ENCODE data around the gene FIGLA.

FIGLA gene

DNA sequence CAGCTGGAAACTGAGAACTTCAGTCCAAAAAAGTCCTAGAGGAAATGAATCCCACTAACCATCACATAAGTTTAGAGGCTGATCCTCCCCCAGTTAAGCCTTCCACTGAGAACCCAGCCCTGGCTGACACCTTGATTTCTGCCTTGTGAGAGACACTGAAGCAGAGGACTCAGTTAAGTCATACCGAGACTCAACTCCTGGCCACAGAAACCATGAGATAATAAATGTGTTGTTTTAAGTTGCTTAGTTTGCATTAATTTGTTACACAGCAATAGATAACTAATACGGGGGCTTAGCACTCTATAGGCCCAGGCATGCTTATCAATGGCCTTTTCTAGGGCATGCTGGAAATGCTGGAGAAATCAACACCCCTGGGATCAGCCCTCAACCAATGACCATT lies 19.0 kb downstream of the FIGLA start:
- DNase-seq: no peak

- no peak for DNase-seq
Measured at GRCh38 chr2:70769450-70769849, 21.0 kb downstream of the FIGLA start.

- DNase-seq: no peak
Measured at GRCh38 chr2:70768590-70769085, 21.8 kb downstream of the FIGLA start.

- peak; percentile 83 to 88 (median 84) for DNase-seq
Measured at GRCh38 chr2:70767699-70768589, 22.5 kb downstream of the FIGLA start, which contains the start of gene ADD2. Gene ADD2, minus strand, starts transcription at chr2:70768200. Its CDS starts 61,792 bp downstream, at chr2:70706408.

GRCh38 chr2:70767079-70767698 lies 23.3 kb downstream of the FIGLA start:
- no peak for DNase-seq

DNA sequence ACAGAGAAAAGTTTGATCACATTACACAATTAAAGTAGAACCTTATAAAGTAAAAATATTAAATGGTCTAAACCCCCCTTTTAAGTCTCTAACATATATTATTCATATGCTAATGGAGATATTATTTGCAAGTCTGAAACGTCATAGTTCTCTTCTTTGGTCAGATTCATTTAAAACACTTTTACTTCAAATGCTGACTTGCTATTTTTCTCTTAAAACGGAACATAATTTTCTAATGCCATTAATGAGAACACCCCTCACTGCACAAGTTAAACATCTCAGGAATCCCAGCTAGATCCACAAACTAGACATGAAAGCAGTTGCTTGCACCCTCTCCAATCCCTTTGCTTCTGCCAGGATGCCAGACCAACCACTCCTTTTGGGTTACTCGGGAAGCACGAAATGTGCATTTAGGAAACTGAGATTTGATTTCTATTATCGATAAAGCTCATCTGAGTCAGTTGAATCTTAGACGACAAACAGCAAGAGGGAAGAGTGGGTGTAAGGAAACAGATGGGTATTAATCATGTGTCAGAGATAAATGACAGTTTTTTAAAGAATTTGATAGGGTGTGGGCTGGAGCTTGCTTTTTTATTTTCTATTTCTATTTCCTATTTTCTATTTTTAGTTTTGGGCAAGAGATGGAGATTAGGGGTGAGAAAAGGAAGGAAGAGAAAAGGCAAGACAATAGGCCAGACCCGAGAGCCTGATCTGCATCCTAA lies 23.9 kb downstream of the FIGLA start:
- peak; percentile 9 to 32 (median 23) for DNase-seq

- no peak for DNase-seq
Measured at GRCh38 chr2:70765507-70765906, 24.9 kb downstream of the FIGLA start.

DNA sequence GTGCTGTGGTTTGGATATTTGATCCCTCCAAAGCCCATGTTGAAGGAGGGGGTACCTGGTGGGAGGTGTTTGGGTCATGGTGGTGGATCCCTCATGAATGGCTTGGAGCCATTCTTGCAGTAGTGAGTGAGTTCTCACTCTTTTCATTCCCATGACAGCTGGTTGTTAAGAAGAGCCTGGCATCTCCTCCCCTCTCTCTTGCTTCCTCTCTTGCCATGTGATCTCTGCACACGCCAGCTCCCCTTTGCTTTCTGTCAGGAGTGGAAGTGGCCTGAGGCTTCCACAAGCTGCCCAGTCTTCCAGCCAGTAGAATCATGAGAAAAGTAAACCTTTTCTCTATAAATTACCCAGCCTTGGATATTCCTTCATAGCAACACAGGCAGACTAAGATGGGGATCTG lies 31.0 kb downstream of the FIGLA start:
- DNase-seq: peak in 1 of 3 donors; percentile 14

- DNase-seq: no peak
Measured at GRCh38 chr2:70757966-70758365, 32.5 kb downstream of the FIGLA start.

DNA sequence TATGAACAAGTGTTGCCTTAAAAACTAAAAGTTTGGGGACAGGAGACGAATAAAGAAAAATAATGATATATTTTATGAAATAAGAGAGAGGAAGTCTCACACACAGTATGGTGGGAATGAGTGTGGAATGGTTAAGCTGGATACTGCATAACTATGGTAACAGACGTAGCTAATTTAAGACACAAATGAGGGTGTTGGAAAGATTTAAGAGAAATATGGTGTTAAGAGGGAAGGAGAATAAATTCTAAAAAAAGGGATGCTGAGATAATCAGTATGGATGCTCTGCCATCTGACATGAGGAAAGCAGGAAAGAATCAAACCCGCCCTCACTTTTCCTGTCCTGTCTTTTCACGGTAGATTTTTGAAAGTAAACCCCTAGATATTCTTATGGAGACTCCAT lies 33.1 kb downstream of the FIGLA start:
- no peak for DNase-seq

DNA sequence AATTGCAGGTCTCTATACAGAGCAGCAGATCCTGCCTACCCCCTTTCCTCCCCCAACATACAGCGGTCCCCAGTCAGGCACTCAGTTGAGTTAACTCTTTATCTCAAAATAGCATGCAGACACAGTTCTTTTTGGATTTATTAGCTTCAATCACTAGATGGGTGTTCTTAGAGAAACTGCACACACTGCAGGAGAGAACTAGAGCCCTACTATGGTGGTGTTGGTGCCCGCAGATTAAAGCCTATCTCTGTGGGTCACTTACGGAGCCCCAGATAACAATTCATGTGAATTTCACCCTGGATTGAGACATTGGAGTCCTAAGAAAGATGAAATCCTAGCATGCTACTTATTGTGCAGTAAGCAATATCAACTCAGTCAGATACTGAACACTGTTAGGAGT lies 34.3 kb downstream of the FIGLA start:
- no peak for DNase-seq

- no peak for DNase-seq
Measured at GRCh38 chr2:70753902-70754301, 36.5 kb downstream of the FIGLA start.

- no peak for DNase-seq
Measured at GRCh38 chr2:70753031-70753430, 37.4 kb downstream of the FIGLA start.

- no peak for DNase-seq
Measured at GRCh38 chr2:70752396-70752795, 38.0 kb downstream of the FIGLA start.

GRCh38 chr2:70751881-70752280 lies 38.6 kb downstream of the FIGLA start:
- DNase-seq: no peak

DNA sequence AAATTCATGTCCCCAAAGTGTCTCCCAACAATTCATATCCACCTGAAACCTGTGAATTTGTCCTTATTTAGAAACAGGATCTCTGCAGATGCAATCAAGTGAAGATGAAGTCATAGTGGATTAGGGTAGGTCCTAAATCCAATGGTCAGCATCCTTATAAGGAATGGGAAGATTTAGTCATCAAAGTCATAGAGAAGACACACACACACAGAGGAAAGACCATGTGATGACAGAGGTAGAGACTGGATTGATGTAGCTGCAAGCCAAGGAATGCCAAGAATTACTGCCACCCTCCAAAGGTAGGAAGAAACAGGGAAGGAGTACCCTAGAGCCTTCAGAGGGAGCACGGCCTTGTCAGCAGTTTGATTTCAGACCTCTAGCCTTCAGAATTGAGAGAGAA lies 40.1 kb downstream of the FIGLA start:
- no peak for DNase-seq

- no peak for DNase-seq
Measured at GRCh38 chr2:70748002-70748784, 42.2 kb downstream of the FIGLA start.

DNA sequence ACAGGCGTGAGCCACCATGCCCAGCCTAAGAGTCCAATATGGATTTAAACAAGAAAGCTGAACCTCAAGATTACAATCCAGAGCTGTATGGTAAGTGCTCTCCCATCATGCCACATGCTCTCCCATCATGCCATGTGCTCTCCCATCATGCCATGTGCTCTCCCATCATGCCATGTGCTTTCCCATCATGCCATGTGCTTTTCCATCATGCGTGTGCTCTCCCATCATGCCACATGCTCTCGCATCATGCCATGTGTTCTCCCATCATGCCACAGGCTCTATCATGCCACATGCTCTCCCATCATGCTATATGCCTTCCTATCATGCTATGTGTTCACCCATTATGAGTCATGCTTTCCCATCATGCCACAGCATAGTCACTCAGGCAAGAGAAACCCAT lies 43.2 kb downstream of the FIGLA start:
- DNase-seq: no peak

- no peak for DNase-seq
Measured at GRCh38 chr2:70746094-70746974, 44.1 kb downstream of the FIGLA start.

GRCh38 chr2:70745276-70745825 lies 45.1 kb downstream of the FIGLA start:
- DNase-seq: no peak

GRCh38 chr2:70744397-70744796 lies 46.0 kb downstream of the FIGLA start:
- no peak for DNase-seq

All from suppressor macrophage treated with lipopolysaccharide for 1 hour (primary cell).